ENCODE results near the gene SLC23A3.

- TF ChIP-seq CTCF (conservative IDR thresholded peaks at IDR 0.05; ENCODE audit: low read depth, low read length) (no peak), EZH2 (IDR thresholded peaks at IDR 0.05; ENCODE audit: borderline replicate concordance, low read depth, low read length, poor library complexity, severe bottlenecking) (no peak)
Observed at GRCh38 chr2:219179601-219180465, 10.0 kb upstream of the SLC23A3 start.
